H9 (cell line): Measurements from ENCODE around the gene CEP120. TPM values are rescaled to one million over a fixed set of nuclear protein-coding genes. Genes with fewer than 3 reads are reported as not detected.

Source experiments
- DNase-seq: peaks from one replicate; pipeline ENCODE4 v3.0.0-alpha.2; 2017
- H2AFZ ChIP-seq: one replicate; pipeline ENCODE4 v1.6.1; 2013; ENCODE audit warnings: mild to moderate bottlenecking, low read length, control low read depth, moderate library complexity
- H2AK5ac ChIP-seq: 2 replicates; pipeline ENCODE4 v1.6.1; 2013; ENCODE audit warnings: low read length, control low read depth, mixed read lengths; ENCODE audit not compliant: insufficient read length
- H2BK120ac ChIP-seq: one replicate; pipeline ENCODE4 v1.6.1; 2013; ENCODE audit warnings: low read depth, mild to moderate bottlenecking, low read length, control low read depth, inconsistent platforms; ENCODE audit not compliant: poor library complexity, severe bottlenecking
- H2BK12ac ChIP-seq: 2 replicates; pipeline ENCODE4 v1.6.1; 2013; ENCODE audit warnings: low read length, control low read depth, mixed read lengths, low read depth; ENCODE audit not compliant: insufficient read length
- H2BK15ac ChIP-seq: 2 replicates; pipeline ENCODE4 v1.6.1; 2013; ENCODE audit warnings: low read depth, low read length, control low read depth
- H2BK20ac ChIP-seq: one replicate; pipeline ENCODE4 v1.6.1; 2013; ENCODE audit warnings: low read depth, mild to moderate bottlenecking, low read length, control low read depth, inconsistent platforms; ENCODE audit not compliant: poor library complexity, severe bottlenecking
- H2BK5ac ChIP-seq: 2 replicates; pipeline ENCODE4 v1.6.1; 2013; ENCODE audit warnings: low read length, control low read depth, mixed read lengths; ENCODE audit not compliant: insufficient read length
- H3K14ac ChIP-seq: 2 replicates; pipeline ENCODE4 v1.6.1; 2013; ENCODE audit warnings: low read length, control low read depth; ENCODE audit not compliant: insufficient read depth
- H3K18ac ChIP-seq: 2 replicates; pipeline ENCODE4 v1.6.1; 2013; ENCODE audit warnings: low read depth, mild to moderate bottlenecking, mixed read lengths, low read length, control low read depth; ENCODE audit not compliant: insufficient read length
- H3K23ac ChIP-seq: 2 replicates; pipeline ENCODE4 v1.6.1; 2013; ENCODE audit warnings: low read length, control low read depth, mixed read lengths, low read depth; ENCODE audit not compliant: insufficient read length
- H3K23me2 ChIP-seq: 2 replicates; pipeline ENCODE4 v1.6.1; 2013; ENCODE audit warnings: low read depth, mild to moderate bottlenecking, mixed read lengths, low read length, control low read depth; ENCODE audit not compliant: insufficient read length, poor library complexity, severe bottlenecking
- H3K27ac ChIP-seq: 2 replicates; pipeline ENCODE4 v1.5.1; 2013; ENCODE audit warnings: low read length, control low read depth, mixed read lengths, low read depth; ENCODE audit not compliant: insufficient read length
- H3K27me3 ChIP-seq: 2 replicates; pipeline ENCODE4 v1.6.1; 2013; ENCODE audit warnings: low read length, control low read depth, inconsistent platforms; ENCODE audit not compliant: insufficient read depth
- H3K4ac ChIP-seq: 2 replicates; pipeline ENCODE4 v1.6.1; 2013; ENCODE audit warnings: low read depth, mild to moderate bottlenecking, control low read depth, inconsistent platforms, low read length, moderate library complexity
- H3K4me1 ChIP-seq: 2 replicates; pipeline ENCODE4 v1.6.1; 2013; ENCODE audit warnings: low read length, control low read depth, inconsistent platforms; ENCODE audit not compliant: insufficient read depth
- H3K4me2 ChIP-seq: 2 replicates; pipeline ENCODE4 v1.6.1; 2013; ENCODE audit warnings: low read length, control low read depth, mixed read lengths; ENCODE audit not compliant: insufficient read length, insufficient read depth
- H3K56ac ChIP-seq: 2 replicates; pipeline ENCODE4 v1.6.1; 2013; ENCODE audit warnings: low read depth, mild to moderate bottlenecking, mixed read lengths, low read length, control low read depth; ENCODE audit not compliant: insufficient read length
- H3K79me1 ChIP-seq: 2 replicates; pipeline ENCODE4 v1.6.1; 2013; ENCODE audit warnings: low read depth, mild to moderate bottlenecking, moderate library complexity, low read length, control low read depth, inconsistent platforms; ENCODE audit not compliant: insufficient read depth, poor library complexity, severe bottlenecking
- H3K79me2 ChIP-seq: 2 replicates; pipeline ENCODE4 v1.6.1; 2013; ENCODE audit warnings: low read length, control low read depth, inconsistent platforms; ENCODE audit not compliant: insufficient read depth
- H3K9ac ChIP-seq: 2 replicates; pipeline ENCODE4 v1.6.1; 2013; ENCODE audit warnings: low read length, control low read depth, mixed read lengths; ENCODE audit not compliant: insufficient read length; ENCODE audit errors: extremely low read depth
- H3K9me3 ChIP-seq: one replicate; pipeline ENCODE4 v1.6.1; 2013; ENCODE audit warnings: low read depth, low read length, inconsistent platforms; ENCODE audit not compliant: control insufficient read depth
- H3T11ph ChIP-seq: one replicate; pipeline ENCODE4 v1.6.1; 2013; ENCODE audit warnings: mild to moderate bottlenecking, low read length, control low read depth, inconsistent platforms
- H4K20me1 ChIP-seq: one replicate; pipeline ENCODE4 v1.6.1; 2013; ENCODE audit not compliant: control insufficient read depth, insufficient read length, insufficient read depth
- H4K5ac ChIP-seq: 2 replicates; pipeline ENCODE4 v1.6.1; 2013; ENCODE audit warnings: low read depth, mild to moderate bottlenecking, mixed read lengths, low read length, control low read depth; ENCODE audit not compliant: insufficient read length
- H4K8ac ChIP-seq: replicated peaks from 2 replicates; pipeline ENCODE4 v1.6.1; 2013; ENCODE audit warnings: low read length, control low read depth, mixed read lengths, low read depth; ENCODE audit not compliant: insufficient read length
- H4K91ac ChIP-seq: 2 replicates; pipeline ENCODE4 v1.6.1; 2013; ENCODE audit warnings: low read depth, mild to moderate bottlenecking, moderate library complexity, mixed read lengths, low read length, control low read depth; ENCODE audit not compliant: insufficient read length
- H3K27ac Mint-ChIP-seq, 3 experiments: 2 replicates in 2 of 3; 3 replicates in 1 of 3; pipeline ENCODE4 v1.8.0; 2020 to 2021; ENCODE audit warnings: mixed read lengths in 3 of 3, mild to moderate bottlenecking in 1 of 3, moderate library complexity in 1 of 3
- H3K27me3 Mint-ChIP-seq: 2 replicates; pipeline ENCODE4 v1.8.0; 2021; ENCODE audit warnings: low read depth, mild to moderate bottlenecking, moderate library complexity, mixed read lengths
- H3K36me3 Mint-ChIP-seq, 3 experiments: 2 replicates in 2 of 3; 3 replicates in 1 of 3; pipeline ENCODE4 v1.8.0; 2020 to 2021; ENCODE audit warnings: low read depth in 3 of 3, mixed read lengths in 3 of 3; ENCODE audit not compliant: insufficient read depth in 1 of 3
- H3K4me1 Mint-ChIP-seq, 2 experiments: 2 replicates each; pipeline ENCODE4 v1.8.0; 2020; ENCODE audit warnings: mixed read lengths in 2 of 2
- H3K4me3 Mint-ChIP-seq, 2 experiments: 2 replicates in 1 of 2; 3 replicates in 1 of 2; pipeline ENCODE4 v1.8.0; 2020 to 2021; ENCODE audit warnings: mild to moderate bottlenecking in 2 of 2, mixed read lengths in 2 of 2, moderate library complexity in 1 of 2
- H3K9me3 Mint-ChIP-seq, 2 experiments: 2 replicates in 1 of 2; 3 replicates in 1 of 2; pipeline ENCODE4 v1.8.0; 2020; ENCODE audit warnings: mild to moderate bottlenecking in 2 of 2, mixed read lengths in 2 of 2, moderate library complexity in 1 of 2
- WGBS: extraction: QIAGEN DNeasy Blood & Tissue Kit; methylation state at CpG from one replicate; pipeline ENCODE4 v1.1.7; 2013; ENCODE audit warnings: missing lambda C conversion rate, low lambda C conversion rate, mixed read lengths; ENCODE audit not compliant: insufficient read length; ENCODE audit errors: extremely low coverage; 5-methylcytosine and 5-hydroxymethylcytosine counted together
- total RNA-seq: library from RNA; stranded (reverse); gene quantifications from 2 replicates; pipeline ENCODE4 v1.2.1, GENCODE V29; 2021
- TF ChIP-seq, protein P1 (sequence below): fragments of 200-600 bp; sonication (generic); conservative IDR thresholded peaks from 3 replicates; pipeline ENCODE4 v1.8.0; 2021; ENCODE audit warnings: antibody characterized with exemption, mild to moderate bottlenecking

Gene CEP120
- total RNA-seq, 1 experiment from 2014 or later, result 22.5 TPM

DNA sequence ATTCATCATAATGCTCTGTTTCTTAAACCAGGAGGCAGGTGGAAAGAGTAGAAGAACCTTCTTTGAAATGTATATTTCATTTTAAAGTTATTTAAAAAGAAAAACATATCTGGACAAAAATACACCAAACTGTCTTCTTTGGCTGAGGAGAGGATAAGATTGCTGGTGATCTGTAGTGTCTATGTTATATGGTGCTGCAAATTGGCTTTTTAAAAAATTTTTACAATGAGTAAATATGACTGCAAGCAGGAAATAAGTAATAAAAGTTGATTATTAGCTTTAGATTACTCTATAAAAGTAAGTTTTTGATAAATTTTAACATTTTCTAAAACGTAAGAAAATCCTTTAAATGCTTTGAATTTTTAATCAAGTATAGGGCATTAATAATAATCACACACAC lies 64.9 kb downstream of the CEP120 start:
- no peak overlapping the region for H3K23ac ChIP-seq
- H3K23me2 ChIP-seq, result no peaks in the 10 kb centered on the region
- H3K4me1 ChIP-seq, result no peaks in the 10 kb centered on the region
- H3K9me3 ChIP-seq, result no peaks in the 10 kb centered on the region
- no peaks in the 10 kb centered on the region for H3K27me3 ChIP-seq
- H2BK20ac ChIP-seq, result no peak overlapping the region
- H3K4ac ChIP-seq, result no peak overlapping the region
- H3K9me3 Mint-ChIP-seq, result peaks cover 14 to 17% of the 10 kb centered on the region in 2 experiments
- no peak overlapping the region for H2BK15ac ChIP-seq
- no peak overlapping the region for H3K56ac ChIP-seq
- H3K27ac Mint-ChIP-seq, result no peak overlapping the region
- no peak overlapping the region for H3K9ac ChIP-seq
- H3K79me2 ChIP-seq, result no peaks in the 10 kb centered on the region
- no peak overlapping the region for H3K27ac ChIP-seq
- H2BK120ac ChIP-seq, result no peak overlapping the region
- no peak overlapping the region for H2BK12ac ChIP-seq
- no peak overlapping the region for H2AFZ ChIP-seq
- H3K4me2 ChIP-seq, result no peak overlapping the region
- no peaks in the 10 kb centered on the region for H4K20me1 ChIP-seq
- TF ChIP-seq, protein P1, sequence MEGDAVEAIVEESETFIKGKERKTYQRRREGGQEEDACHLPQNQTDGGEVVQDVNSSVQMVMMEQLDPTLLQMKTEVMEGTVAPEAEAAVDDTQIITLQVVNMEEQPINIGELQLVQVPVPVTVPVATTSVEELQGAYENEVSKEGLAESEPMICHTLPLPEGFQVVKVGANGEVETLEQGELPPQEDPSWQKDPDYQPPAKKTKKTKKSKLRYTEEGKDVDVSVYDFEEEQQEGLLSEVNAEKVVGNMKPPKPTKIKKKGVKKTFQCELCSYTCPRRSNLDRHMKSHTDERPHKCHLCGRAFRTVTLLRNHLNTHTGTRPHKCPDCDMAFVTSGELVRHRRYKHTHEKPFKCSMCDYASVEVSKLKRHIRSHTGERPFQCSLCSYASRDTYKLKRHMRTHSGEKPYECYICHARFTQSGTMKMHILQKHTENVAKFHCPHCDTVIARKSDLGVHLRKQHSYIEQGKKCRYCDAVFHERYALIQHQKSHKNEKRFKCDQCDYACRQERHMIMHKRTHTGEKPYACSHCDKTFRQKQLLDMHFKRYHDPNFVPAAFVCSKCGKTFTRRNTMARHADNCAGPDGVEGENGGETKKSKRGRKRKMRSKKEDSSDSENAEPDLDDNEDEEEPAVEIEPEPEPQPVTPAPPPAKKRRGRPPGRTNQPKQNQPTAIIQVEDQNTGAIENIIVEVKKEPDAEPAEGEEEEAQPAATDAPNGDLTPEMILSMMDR, result no peak
- no CpG with 5 or more reads among the region's 1 CpG for WGBS
- H3K4me3 Mint-ChIP-seq, result no peak overlapping the region
- H3K36me3 Mint-ChIP-seq, result peaks cover 27 to 33% (median 30%) of the 10 kb centered on the region in 3 experiments
- DNase-seq, result no peak
- no peak overlapping the region for H4K8ac ChIP-seq
- no peak overlapping the region for H3K14ac ChIP-seq
- H3K79me1 ChIP-seq, result no peaks in the 10 kb centered on the region
- H4K91ac ChIP-seq, result no peak overlapping the region
- peaks cover 0 to 2% of the 10 kb centered on the region in 2 experiments; a peak in 1 of 4 replicates for H3K4me1 Mint-ChIP-seq
- no peak overlapping the region for H2AK5ac ChIP-seq
- no peak overlapping the region for H2BK5ac ChIP-seq
- no peak overlapping the region for H3T11ph ChIP-seq
- no peak overlapping the region for H3K18ac ChIP-seq
- no peaks in the 10 kb centered on the region for H3K27me3 Mint-ChIP-seq
- H4K5ac ChIP-seq, result no peak overlapping the region
